B cell (primary cell): ENCODE results near the gene NACAD. TPM values are rescaled to one million over a fixed set of nuclear protein-coding genes. Genes with fewer than 3 reads are reported as not detected.

Experiments used
- ATAC-seq: fragments of 200-7000 bp; cut with Tn5 transposase; one replicate; pipeline ENCODE4 v1.10.0; 2021; ENCODE audit warnings: low read depth, mild to moderate bottlenecking, moderate number of reproducible peaks, moderate library complexity
- CTCF ChIA-PET: fragments of 350-600 bp; sonication (Branson Sonifier 250); formaldehyde crosslinking; loops from one replicate; lab custom pipeline; 2021; ENCODE audit warnings: antibody characterized with exemption, inconsistent platforms; lab: Charles Lee
- POLR2A ChIA-PET: fragments of 350-600 bp; sonication (Branson Sonifier 250); formaldehyde crosslinking; loops from one replicate; lab custom pipeline; 2021; ENCODE audit warnings: antibody characterized with exemption; lab: Charles Lee
- DNase-seq: peaks from one replicate; pipeline ENCODE4 v3.0.0; 2013
- H2AFZ ChIP-seq: 2 replicates; pipeline ENCODE4 v1.6.1; 2012; ENCODE audit warnings: mild to moderate bottlenecking, low read depth, low read length; ENCODE audit not compliant: insufficient read depth, poor library complexity, severe bottlenecking
- H3K27ac ChIP-seq, 2 donors: 1 replicate in 1 of 2; 2 replicates in 1 of 2; pipeline ENCODE4 v1.5.1; 2012 to 2013; ENCODE audit warnings: low read length in 2 of 2, mild to moderate bottlenecking in 2 of 2, moderate library complexity in 1 of 2
- H3K27me3 ChIP-seq, 4 experiments: fragments of 200-600 bp in 1 of 4; sonication (generic) in 1 of 4; replicated peaks in 1 of 4; 1 replicate in 2 of 4; 2 replicates in 2 of 4; pipeline versions ENCODE4 v1.6.1 to v1.7.0; 2013 to 2016; ENCODE audit warnings: low read length in 3 of 4, mild to moderate bottlenecking in 2 of 4, mixed read lengths in 1 of 4, moderate library complexity in 1 of 4; ENCODE audit not compliant: insufficient read depth in 4 of 4, control insufficient read depth in 3 of 4; ENCODE audit errors: control extremely low read depth in 1 of 4
- H3K36me3 ChIP-seq, 2 experiments: replicated peaks in 1 of 2; 1 replicate in 1 of 2; 2 replicates in 1 of 2; pipeline versions ENCODE4 v1.6.1 to v1.7.1; 2013; ENCODE audit warnings: low read length in 1 of 2; ENCODE audit not compliant: insufficient read depth in 2 of 2, control insufficient read depth in 1 of 2; ENCODE audit errors: control extremely low read depth in 1 of 2, extremely low read depth in 1 of 2
- H3K4me1 ChIP-seq, 2 donors: fragments of 200-600 bp in 1 of 2; sonication (generic) in 1 of 2; 1 replicate in 1 of 2; 2 replicates in 1 of 2; pipeline versions ENCODE4 v1.5.1 to v1.6.1; 2013 to 2017; ENCODE audit warnings: low read length in 2 of 2; ENCODE audit not compliant: control insufficient read depth in 2 of 2, insufficient read depth in 2 of 2
- H3K4me2 ChIP-seq: replicated peaks from 2 replicates; pipeline ENCODE3; 2012; ENCODE audit warnings: mild to moderate bottlenecking, low read depth, low read length; ENCODE audit not compliant: poor library complexity, severe bottlenecking
- H3K4me3 ChIP-seq, 5 experiments: fragments of 200-600 bp in 1 of 5; sonication (generic) in 1 of 5; 1 replicate in 3 of 5; 2 replicates in 2 of 5; pipeline versions ENCODE4 v1.5.1 to v1.7.0; 2011 to 2016; ENCODE audit warnings: low read length in 4 of 5, mild to moderate bottlenecking in 4 of 5, low read depth in 2 of 5, control low read depth in 1 of 5, moderate library complexity in 1 of 5; ENCODE audit not compliant: insufficient read depth in 1 of 5; ENCODE audit errors: control extremely low read depth in 1 of 5, extremely low read depth in 1 of 5
- H3K79me2 ChIP-seq: fragments of 200-600 bp; sonication (generic); one replicate; pipeline ENCODE4 v1.6.0; 2016; ENCODE audit warnings: low read length; ENCODE audit not compliant: control insufficient read depth, insufficient read depth
- H3K9ac ChIP-seq: fragments of 200-600 bp; sonication (generic); 2 replicates; pipeline ENCODE4 v1.6.1; 2017; ENCODE audit warnings: mild to moderate bottlenecking, low read length, moderate library complexity
- H3K9me3 ChIP-seq, 3 donors: one replicate each; pipeline versions ENCODE4 v1.6.1 to v1.7.1; 2013; ENCODE audit warnings: low read length in 2 of 3; ENCODE audit not compliant: control insufficient read depth in 2 of 3, insufficient read depth in 1 of 3; ENCODE audit errors: control extremely low read depth in 1 of 3
- H4K20me1 ChIP-seq: 2 replicates; pipeline ENCODE4 v1.6.0; 2012; ENCODE audit warnings: mild to moderate bottlenecking, low read length; ENCODE audit not compliant: insufficient read depth, control insufficient read depth, poor library complexity, severe bottlenecking
- H3K27ac Mint-ChIP-seq: one replicate; pipeline ENCODE4 v1.8.0; 2021; ENCODE audit warnings: mixed read lengths
- H3K27me3 Mint-ChIP-seq: one replicate; pipeline ENCODE4 v1.8.0; 2021; ENCODE audit warnings: mixed read lengths
- H3K4me1 Mint-ChIP-seq: one replicate; pipeline ENCODE4 v1.8.0; 2021; ENCODE audit warnings: mixed read lengths
- H3K4me3 Mint-ChIP-seq: one replicate; pipeline ENCODE4 v1.8.0; 2021; ENCODE audit warnings: mixed read lengths
- H3K9me3 Mint-ChIP-seq: one replicate; pipeline ENCODE4 v1.8.0; 2022; ENCODE audit warnings: mixed read lengths; ENCODE audit not compliant: insufficient read depth
- EZH2 ChIP-seq: IDR thresholded peaks from 2 replicates; pipeline ENCODE4 v1.6.1; 2012; ENCODE audit warnings: borderline replicate concordance, low read depth, mild to moderate bottlenecking, moderate library complexity, low read length; ENCODE audit not compliant: insufficient read depth, poor library complexity, severe bottlenecking
- WGBS: methylation state at CpG from one replicate; pipeline ENCODE4 v1.1.5; 2013; ENCODE audit warnings: missing lambda C conversion rate; ENCODE audit not compliant: insufficient coverage; 5-methylcytosine and 5-hydroxymethylcytosine counted together
- intact Hi-C: fragments of 100-400 bp; cut with micrococcal nuclease; formaldehyde crosslinking; loops from one replicate; pipeline ENCODE4 v1.10.0; 2022
- polyA plus RNA-seq: library from polyadenylated mRNA; depleted of rRNA; stranded (reverse); fragments of >200 nt; gene quantifications from 2 replicates; pipeline ENCODE4 v1.2.3, GENCODE V29; 2012
- total RNA-seq, 2 donors: library from RNA; stranded (reverse); fragments of 120-200 nt in 1 of 2; gene quantifications; 1 replicate in 1 of 2; 2 replicates in 1 of 2; pipeline versions ENCODE4 v1.2.3 to v1.2.4, GENCODE V29; 2013 to 2022
- TF ChIP-seq, protein P1 (sequence below): fragments of 200-600 bp; IDR thresholded peaks from one replicate; pipeline ENCODE4 v1.8.0; 2022; ENCODE audit warnings: antibody characterized with exemption, mild to moderate bottlenecking

NACAD gene
- total and polyA plus RNA-seq, 2 donors (not counting 1 experiment from before 2014, with no cell fraction given), result 0.04 to 0.49 TPM

DNA sequence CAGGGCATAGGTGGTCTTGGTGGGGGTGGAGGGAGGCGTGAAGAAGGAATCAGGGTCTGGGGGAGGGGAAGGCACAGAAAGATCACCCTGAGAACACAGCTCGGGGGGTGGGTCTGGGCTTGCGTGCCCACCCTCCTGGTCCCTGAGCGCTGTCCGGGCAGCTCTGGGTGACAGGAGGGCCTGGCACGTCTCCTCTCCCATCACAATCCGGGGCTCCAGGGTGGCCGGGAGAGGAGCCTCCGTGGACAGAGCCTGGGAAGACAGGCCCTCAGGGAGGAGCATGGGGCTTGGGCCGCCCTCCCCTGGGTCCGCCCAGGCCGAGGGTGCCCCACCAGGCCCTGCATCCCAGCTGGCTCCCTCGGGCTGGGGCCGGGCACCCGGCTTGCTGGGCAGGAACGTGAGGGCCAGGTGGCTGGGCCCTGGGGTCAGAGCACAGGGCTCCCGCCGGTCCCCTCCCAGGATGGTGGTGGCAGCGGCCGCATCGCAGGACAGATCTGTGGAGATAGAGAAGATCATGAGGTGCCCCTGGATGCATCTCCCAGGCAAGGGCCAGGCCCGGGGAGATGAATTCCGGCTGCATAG lies 3.1 kb downstream of the NACAD start:
- Histone ChIP-seq H3K27ac (no peak overlapping the region), H4K20me1 (no peaks in the 10 kb centered on the region), H3K9ac (no peak overlapping the region), H3K79me2 (no peaks in the 10 kb centered on the region), H3K27me3 (peaks cover 0 to 26% (median 7%) of the 10 kb centered on the region in 4 experiments), H3K4me3 (no peak overlapping the region), H3K4me2 (no peak overlapping the region), H3K9me3 (peaks cover 0 to 4% (median 0%) of the 10 kb centered on the region in 3 donors), H3K4me1 (peaks cover 14% of the 10 kb centered on the region in 2 donors), H2AFZ (no peak overlapping the region), H3K36me3 (no peaks in the 10 kb centered on the region)
- H3K9me3 Mint-ChIP-seq, result no peaks in the 10 kb centered on the region
- TF ChIP-seq, protein P1, sequence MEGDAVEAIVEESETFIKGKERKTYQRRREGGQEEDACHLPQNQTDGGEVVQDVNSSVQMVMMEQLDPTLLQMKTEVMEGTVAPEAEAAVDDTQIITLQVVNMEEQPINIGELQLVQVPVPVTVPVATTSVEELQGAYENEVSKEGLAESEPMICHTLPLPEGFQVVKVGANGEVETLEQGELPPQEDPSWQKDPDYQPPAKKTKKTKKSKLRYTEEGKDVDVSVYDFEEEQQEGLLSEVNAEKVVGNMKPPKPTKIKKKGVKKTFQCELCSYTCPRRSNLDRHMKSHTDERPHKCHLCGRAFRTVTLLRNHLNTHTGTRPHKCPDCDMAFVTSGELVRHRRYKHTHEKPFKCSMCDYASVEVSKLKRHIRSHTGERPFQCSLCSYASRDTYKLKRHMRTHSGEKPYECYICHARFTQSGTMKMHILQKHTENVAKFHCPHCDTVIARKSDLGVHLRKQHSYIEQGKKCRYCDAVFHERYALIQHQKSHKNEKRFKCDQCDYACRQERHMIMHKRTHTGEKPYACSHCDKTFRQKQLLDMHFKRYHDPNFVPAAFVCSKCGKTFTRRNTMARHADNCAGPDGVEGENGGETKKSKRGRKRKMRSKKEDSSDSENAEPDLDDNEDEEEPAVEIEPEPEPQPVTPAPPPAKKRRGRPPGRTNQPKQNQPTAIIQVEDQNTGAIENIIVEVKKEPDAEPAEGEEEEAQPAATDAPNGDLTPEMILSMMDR, result no peak
- no peak for TF ChIP-seq EZH2
- 89% methylated on average over 23 of the region's 23 CpGs for WGBS
- H3K4me3 Mint-ChIP-seq, result no peak overlapping the region
- H3K4me1 Mint-ChIP-seq, result peaks cover 14% of the 10 kb centered on the region
- ChIA-PET CTCF (no interaction called here), POLR2A (no interaction called here)
- no peak overlapping the region for H3K27ac Mint-ChIP-seq
- ATAC-seq (no peak), DNase-seq (no peak)
- H3K27me3 Mint-ChIP-seq, result peaks cover 9% of the 10 kb centered on the region
- intact Hi-C loops, result no loop called here

DNA sequence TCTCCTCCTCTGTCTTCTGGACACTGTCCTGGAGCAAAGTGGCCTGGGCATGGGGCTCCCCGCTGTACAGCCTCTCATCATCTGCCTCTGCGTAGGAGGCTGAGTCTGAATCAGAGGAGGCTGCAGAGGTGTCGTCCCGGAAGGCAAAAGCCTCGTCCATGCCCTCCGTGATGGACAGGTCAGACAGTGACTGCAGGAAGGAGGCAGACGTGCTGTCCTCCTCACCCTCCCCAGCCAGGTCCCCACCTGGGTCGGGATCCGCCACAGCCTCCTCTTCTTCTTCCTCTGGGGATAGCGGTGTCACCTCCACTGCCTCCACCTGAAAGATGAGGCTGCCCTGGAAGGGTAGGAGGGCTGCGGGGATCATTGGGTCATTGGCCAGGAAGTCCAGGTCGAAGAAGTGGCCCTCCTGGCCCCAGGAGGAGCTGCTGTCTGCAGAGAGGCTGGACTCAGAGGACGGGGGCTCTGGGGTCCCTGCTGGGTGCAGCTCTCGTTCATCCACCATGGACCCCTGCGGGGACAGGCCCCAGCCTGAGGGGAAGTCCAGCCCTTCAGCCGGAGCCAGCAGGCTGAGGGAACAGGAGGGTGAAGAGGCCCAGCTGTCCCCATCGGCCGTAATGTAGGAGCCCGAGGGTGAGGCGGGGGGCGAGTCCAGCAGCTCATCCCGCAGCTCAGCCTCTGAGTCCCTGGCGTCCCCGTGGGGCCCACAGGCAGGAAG lies 3.7 kb downstream of the NACAD start:
- Histone ChIP-seq H3K4me1 (peaks cover 14% of the 10 kb centered on the region in 2 donors), H3K27me3 (peaks cover 0 to 25% (median 7%) of the 10 kb centered on the region in 4 experiments), H3K36me3 (no peaks in the 10 kb centered on the region), H2AFZ (no peak overlapping the region), H3K9me3 (peaks cover 0 to 4% (median 0%) of the 10 kb centered on the region in 3 donors), H3K4me2 (no peak overlapping the region), H3K27ac (no peak overlapping the region), H4K20me1 (no peaks in the 10 kb centered on the region), H3K9ac (no peak overlapping the region), H3K79me2 (no peaks in the 10 kb centered on the region), H3K4me3 (no peak overlapping the region)
- ChIA-PET POLR2A (no interaction called here), CTCF (no interaction called here)
- no peak for TF ChIP-seq EZH2
- TF ChIP-seq, protein P1, result no peak
- WGBS, result 84% methylated on average over 21 of the region's 24 CpGs
- Mint-ChIP-seq H3K27me3 (peaks cover 9% of the 10 kb centered on the region), H3K4me3 (no peak overlapping the region), H3K4me1 (peaks cover 14% of the 10 kb centered on the region), H3K27ac (no peak overlapping the region), H3K9me3 (no peaks in the 10 kb centered on the region)
- ATAC-seq (no peak), DNase-seq (no peak)
- intact Hi-C loops, result no loop called here
